NCI-H1436 (cell line): ENCODE data around the gene MYCBP2.
"Not testable (repeated sequence)": the region's sequence is repeated elsewhere in the genome, so short reads cannot be mapped to it uniquely, and the experiment has no call there.

Experiments used
- DNase-seq: peaks from one replicate; lab custom pipeline; 2025; lab: John Stamatoyannopoulos, UW

The MYCBP2 gene

DNA sequence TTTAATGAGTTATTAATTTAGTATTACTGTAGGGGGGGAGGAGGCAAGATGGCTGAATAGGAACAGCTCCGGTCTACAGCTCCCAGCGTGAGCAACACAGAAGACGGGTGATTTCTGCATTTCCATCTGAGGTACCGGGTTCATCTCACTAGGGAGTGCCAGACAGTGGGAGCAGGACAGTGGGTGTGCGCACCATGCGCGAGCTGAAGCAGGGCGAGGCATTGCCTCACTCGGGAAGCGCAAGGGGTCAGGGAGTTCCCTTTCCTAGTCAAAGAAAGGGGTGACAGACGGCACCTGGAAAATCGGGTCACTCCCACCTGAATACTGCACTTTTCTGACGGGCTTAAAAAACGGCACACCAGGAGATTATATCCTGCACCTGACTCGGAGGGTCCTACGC lies 127.9 kb downstream of the MYCBP2 start:
- DNase-seq: not testable (repeated sequence)

DNA sequence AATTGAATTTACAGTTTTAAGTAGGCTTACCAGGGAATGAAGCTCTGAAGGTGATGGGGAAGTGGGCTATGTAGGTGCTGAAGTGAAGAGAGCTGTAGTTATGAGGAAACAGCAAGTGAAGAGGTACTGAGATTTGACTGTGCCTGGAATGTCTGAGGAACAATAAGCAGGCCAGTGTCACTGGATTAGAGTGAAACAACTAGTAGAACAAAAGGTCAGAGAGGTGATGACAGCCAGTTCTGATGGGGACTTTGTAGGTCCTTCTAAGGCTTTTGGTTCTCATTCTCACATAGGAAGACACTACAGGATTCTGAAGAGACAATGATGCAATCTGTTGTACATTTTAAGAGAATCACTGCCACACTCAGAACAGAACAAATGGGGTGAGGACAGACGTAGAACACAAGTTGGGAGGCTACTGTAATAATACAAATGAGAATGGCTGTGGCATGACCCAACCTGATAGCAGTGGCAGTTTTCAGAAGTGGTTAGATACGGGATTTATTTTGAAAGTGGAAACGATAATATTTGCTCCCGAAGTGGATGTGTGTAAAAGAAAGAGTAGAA lies 130.8 kb downstream of the MYCBP2 start:
- no peak for DNase-seq

DNA sequence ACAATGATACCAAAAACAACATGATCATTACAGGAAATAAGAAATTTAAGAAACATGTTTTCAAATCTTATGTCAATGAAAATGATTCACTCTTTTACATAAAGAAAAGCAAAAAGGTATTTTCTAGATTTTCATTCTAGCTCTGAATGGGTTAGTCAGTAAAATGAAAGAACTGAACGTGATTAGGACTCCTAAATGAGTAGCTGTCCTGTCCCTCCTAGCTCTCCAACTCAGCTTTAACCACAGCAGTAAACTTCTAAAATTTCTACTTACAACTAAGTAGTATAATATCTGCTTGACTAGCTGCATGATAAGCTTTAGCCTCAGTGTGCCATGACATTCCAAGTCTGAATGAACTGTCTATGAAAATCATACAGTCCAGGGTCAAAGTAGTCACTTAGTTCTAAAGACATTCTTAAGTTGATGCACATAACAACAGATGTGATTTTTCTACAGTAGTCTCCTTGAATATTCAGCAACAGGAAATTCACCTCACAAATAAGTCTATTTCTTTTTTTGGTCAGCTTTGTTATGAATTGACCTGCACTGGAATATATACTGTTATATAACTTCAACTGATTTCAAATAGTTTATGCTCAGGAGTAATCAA lies 136.4 kb downstream of the MYCBP2 start:
- DNase-seq: no peak

DNA sequence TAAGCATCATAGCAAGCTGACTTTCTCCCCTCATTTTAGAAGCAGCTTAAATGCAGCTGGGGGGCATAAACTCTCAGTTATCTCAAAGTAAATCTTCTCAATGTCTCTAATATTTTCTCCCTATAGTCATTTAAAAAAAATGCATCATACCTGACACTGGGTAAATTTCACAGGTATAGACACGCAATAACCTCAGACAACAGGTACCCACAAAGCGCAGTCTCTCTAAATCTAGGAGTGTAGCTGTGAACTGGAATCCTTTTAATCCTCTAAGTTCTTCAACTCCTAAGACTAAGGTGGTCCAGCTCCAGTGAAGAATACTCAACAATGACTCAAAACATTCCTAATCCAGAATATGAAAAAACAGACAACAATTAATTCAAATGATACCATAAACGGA lies 141.2 kb downstream of the MYCBP2 start:
- DNase-seq: no peak

DNA sequence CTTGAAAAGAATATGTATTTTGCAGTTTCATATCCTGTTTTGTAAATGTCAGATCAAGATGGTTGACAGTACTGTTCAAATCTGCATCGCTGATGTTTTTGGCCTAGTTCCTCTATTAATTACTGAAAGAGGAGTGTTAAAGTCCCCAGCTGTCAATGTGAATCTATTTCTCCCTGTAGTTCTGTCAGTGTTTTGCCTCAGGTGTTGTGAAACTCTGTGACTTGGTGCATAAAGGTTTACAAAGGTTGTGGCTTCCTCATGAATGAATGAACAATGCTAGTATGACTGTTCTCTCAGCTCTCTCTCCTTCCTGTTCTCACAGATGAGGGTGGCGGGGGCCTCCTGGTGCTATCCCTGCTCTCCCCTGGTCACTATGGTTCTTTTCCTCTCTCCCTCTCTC lies 142.4 kb downstream of the MYCBP2 start:
- DNase-seq: no peak

DNA sequence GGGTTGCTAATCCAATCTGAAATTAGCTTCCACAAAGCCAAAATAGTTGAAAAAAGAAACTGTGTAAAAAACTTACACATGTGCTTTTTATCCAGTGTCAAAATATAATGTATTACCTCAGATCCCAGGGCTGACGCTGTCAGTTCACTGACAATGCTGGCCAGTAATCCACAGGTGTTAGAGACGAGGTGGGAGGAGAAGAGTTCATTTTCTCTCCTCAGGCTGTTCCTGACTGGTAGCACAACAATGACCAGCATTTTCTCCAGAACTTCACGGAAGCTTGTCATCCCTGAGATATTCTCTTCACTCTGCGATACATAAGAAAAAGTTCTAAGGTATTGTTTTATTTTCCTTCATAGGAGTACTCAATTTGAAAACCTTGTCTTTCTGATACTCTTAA lies 146.9 kb downstream of the MYCBP2 start:
- DNase-seq: no peak

DNA sequence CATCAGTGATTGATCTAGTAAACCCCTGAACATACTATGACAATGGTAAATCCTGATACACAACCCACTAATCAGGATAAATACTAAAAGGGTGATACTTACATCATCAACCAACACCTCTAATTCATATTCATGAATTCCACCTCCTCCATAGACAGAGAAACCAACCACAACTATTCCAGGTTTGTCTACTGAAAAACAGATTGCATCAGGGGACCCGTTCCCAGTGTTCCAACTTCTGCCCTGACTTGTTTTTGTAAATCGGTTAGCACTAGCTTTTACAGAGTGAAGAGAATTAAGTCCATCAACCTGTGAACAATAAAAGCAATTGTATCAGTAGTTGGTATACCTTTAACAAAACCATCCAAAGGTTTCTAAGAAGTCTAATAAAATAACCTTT lies 149.2 kb downstream of the MYCBP2 start:
- no peak for DNase-seq

DNA sequence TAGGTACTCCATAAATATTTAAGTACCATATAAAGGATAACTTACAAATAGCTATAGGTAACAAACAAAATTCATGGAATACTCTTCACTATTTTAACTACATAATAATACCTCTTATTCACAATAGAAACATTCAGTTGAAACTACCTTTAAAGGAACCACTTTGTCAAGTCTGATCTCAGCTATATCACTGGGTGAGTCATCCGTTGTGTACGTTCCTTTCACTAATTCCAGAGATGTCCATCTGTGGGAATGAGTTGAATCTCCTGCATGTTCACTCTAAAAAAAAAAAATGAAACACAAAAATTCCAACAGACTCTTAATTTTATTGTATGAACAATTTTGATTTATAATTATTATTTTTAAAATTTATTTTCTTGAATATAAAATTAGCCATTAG lies 150.5 kb downstream of the MYCBP2 start:
- DNase-seq: no peak

DNA sequence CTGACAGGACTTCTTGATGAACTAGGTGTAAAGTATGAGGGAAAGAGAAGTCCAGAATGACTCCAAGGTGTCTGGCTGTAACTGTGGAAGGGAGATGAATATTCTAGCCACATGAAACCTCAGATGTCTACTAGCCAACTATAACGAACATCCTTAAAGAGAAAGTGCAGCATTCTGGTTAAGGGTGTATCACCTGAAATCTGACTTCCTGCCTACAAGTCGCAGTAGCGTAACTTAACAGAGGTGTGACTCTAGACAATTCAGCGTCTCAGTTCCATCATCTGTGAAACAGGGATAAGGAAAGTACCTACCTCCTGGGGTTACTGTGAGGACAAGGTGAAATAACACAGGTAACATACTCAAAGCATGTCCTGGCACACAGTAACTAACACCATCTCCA lies 154.2 kb downstream of the MYCBP2 start:
- DNase-seq: no peak

DNA sequence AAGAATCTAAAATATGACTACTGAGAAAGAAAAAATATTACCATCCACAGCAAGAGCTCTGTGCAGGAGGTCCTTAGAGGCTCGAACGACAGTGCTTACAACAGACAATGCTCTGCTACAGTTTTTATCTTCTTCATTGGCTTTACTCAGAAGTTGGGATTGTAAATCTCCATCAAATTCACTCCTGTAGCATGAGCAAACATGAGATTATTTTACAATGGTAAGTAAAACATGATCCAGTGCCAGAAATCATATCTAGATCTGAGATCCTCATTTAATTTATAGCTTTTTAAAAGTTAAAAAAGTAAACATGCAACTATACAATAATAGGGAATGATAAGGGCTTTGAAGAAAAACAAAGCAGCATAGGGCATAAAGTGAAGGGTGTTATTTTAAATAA lies 155.4 kb downstream of the MYCBP2 start:
- DNase-seq: no peak

DNA sequence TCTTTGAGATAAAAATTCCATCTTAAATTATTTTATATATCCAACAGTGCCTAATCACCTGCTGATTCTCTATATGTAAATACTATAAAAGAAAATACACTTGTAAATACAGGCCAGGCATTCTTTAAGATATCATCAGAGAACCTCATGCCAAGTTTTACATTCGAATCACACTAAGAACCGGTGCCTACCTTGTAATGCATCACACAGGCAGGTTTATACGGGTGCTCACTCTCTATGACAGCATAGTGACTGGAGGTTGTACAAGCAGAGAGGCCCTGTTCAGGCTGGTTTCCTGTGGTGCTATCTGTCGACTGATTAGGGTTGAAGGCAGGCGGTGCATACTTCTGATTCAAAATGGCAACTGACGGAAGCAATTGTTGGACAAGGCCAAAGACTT lies 158.7 kb downstream of the MYCBP2 start:
- DNase-seq: no peak

DNA sequence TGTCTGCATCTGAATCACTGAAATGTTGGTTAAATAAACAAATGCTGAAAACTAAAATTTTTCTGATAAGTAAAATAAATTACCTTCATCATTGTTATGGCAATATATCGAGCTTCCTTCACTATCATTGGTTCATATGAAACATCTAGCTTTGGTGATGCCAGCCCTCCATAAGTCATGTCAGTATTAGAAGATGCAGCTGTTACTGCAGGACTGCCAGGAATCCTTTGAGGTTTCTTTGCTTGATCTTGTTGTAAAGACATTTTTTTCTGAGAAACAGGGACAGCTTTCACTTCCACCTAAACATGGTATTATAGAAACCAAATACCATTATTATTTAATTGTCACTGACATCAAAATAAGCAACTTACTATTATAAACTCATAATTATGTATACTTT lies 176.2 kb downstream of the MYCBP2 start:
- DNase-seq: no peak

DNA sequence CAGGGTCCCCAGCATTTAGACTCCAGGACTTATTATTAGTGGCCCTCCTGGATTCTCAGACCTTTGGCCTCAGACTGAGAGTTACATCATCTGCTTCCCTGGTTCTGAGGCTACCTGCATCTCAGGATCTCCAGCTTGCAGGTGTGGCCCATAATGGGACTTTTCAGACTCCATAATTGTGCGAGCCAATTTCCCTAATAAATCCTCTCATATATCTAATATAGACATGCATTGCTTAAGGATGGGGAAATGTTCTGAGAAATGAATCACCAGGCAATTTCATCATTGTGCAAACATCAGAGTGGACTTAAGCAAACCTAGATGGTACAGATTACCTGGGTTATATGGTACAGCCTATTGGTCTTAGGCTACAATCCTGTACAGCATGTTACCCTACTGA lies 183.5 kb downstream of the MYCBP2 start:
- no peak for DNase-seq

DNA sequence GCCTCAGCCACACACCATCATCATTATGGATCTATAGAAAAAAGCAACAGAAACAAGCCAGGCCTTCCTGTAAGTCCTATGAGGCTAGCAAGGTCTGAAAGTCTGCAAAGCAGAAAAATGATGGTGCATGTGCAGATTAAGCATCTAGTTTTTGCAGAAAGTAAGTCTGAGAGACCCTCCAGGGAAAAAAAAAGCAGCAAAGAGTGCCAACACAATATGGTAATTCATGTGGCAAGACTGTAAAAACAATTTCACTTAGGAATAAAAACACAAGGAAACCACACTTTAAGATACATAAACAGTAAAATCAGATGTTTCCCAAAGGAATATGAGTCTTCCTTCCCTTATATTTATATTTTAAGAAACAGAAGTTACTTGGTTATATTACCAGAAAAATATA lies 187.6 kb downstream of the MYCBP2 start:
- DNase-seq: no peak

DNA sequence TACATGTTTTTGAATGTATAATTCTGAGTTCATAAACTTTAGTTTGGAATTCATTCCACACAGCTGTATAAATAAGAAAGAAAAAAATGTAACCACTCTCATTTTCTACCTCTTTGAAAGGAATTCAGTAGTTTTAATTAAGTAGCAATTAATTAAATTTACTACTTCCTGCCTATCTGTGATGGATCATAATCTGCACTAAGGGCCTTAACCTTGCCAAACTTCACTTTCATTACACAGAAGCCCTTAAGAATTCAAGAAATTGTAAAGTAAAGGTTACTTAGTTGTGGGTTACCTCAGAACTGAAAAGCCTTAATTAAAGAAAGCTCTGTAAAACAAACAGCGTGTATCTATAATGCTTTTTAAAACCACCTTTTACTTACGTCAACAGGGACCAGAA lies 188.1 kb downstream of the MYCBP2 start:
- DNase-seq: no peak

DNA sequence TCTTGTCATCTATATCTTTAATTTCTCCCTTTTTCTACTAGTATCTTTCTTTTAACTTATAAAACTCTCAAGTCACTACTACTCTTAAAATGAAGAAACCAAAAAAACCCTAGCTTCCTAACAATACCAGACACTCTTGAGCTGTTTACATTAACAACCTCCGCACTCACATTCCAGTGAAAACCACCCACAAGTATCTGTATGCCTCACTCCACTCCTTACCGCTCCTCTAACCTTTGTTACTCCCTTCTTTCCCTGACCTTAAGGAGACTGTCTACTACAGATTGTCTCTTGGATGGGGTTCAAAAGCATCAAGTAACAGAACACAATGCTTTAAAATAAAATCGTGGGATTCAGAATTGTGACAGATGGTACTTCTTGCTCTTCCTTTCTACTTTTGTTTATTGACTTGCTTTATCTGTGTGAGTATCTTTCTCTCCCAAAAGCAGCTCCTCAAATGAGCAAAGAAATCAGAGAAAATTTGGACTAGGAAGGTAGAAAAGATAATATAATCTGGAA lies 189.9 kb downstream of the MYCBP2 start:
- DNase-seq: no peak

DNA sequence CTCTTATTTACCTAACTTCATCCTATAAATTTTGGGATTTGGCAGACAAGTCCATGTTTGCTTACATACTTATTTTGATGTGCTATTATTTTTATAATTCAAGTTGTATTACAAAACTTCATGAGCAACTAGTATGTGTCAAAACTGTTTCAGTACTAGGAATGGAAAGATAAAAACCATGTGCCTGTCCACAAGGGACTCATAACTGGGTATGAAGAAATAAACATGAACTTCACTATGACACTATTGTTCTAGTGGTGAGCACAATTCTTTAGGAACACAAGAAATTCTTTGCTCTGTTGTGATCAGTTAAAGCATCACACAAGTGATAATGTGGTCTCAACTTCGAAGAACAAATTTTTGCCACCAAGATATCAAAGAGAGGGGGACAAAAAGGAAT lies 202.5 kb downstream of the MYCBP2 start:
- no peak for DNase-seq

DNA sequence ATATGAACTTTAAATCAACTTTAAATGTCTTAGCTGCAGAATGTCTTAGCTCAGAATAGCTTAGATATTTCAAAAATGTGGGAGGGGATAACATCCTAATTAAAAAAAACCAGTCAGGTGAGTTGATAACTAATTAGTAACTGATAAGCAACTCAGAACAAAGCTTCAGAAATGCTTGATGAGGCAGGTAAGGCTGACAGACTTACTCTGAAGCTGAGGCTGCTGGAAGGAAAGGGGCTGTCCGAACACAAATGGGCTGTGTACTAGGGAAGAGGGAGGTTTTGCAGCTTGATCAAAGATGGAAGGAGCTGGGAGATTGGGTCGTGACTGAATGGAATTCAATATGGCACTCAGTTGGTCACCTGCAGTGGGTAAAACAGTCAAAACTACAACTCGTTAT lies 208.8 kb downstream of the MYCBP2 start:
- no peak for DNase-seq

DNA sequence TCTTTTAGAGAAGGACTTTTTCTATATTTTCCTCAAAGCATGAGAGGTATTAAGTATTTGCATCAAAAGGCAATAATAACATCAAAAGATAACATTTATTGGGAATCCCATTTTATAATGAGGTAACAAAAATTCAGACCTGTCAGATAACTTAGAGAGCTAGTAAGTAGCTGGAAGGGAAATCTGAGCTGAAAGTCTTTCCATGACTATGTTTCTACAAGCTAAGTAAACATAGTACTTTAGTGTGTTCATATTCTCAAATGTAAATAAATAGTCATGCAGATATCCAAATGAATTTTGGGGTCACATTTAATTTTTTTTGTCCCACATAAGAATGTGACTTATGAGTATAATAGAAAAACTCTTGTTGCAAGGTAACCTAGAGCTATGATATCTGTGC lies 212.6 kb downstream of the MYCBP2 start:
- DNase-seq: no peak

DNA sequence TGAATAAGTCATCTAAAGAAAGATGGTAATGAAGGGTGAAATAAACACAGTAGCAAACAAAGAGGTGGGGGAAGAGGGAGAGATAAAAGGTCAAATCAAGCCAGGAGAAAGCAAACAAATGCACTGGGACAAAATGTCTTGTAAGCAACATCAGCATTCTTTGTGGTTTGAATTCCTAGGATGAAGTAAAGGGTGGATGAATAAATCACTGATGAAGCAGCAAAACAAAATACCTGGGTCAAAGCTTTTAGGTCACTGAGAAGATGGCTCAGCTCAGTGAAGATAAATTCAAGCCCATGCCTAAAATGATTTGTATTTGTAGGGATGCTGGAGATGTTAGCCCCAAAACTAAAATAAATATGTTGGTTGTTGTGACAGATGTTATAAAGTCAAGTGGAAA lies 213.4 kb downstream of the MYCBP2 start:
- no peak for DNase-seq

DNA sequence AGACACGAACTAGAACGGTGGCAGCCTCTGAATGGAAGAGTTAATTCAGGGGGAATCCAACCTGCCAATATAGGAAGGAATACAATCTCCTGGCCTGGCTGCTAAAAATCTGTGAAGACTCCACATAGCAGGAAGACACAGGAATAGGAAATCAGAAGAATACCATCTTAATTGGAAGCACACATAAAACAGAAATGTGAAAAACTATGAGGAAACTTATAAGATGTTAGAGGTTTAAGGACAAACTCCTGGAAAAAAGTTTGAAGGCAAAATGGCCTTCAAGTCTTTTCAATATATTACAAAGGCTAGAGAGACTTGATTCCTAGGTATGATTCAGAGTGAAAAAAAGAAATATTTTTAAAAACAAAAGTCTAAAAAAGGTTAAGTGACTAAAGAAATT lies 221.8 kb downstream of the MYCBP2 start:
- DNase-seq: no peak

DNA sequence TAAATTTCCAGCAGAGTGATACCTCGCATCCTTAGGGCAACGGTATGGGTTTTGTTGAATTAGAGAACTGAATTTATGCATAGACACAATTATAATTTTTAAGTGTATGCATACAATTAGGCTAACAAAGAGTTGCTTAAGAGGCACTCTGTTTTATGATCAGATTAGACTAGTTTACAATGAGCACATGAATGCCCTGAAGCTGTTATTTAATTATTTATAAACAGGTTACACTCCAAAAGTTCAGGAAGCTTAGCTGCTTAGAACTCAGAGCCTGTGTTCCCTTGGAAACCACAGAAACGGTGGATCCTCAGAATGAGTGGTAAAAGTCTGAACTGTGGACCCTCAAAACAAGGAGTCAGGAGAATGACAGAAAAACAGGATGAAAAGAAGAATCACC lies 227.5 kb downstream of the MYCBP2 start:
- peak; percentile 4 for DNase-seq

DNA sequence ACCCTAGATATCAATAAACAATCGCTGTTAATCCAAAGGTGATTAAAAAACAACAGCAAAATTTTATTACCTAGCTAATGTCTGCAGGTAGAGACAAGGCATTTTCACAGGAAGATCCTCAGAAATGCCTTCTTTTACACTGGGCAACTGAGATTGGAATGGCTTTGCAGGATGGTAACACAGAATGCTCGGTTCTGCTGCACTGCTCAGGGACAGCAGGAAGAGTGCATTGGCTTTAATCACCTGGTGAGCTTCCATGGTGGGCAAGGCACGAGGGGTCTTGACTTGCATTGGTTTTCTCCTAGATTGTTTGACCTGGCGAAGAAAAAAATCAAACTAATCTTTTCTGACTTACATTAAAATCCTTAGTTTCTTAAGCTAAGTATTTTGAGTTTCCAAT lies 231.6 kb downstream of the MYCBP2 start:
- DNase-seq: no peak

DNA sequence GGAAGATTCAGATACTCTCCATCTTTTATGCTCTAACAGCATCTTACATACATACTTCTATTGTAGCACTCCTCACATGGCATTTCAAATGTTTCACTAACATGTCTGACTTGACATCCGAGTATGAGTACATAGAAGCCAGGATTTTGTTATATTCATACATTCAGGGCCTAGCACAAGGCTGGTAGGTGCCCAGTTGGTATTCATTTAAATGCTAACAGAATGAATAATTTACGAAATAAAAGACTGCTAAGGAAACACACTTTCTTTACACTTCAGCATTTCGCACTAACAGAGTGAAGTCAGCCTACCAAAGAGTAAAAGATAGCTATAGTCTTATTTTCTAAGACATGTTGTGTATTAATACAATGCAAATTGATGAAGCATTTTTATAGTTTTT lies 232.1 kb downstream of the MYCBP2 start:
- DNase-seq: no peak
